Fibroblast of pulmonary artery (primary cell): ENCODE measurements around the gene ZDHHC11B.

Experiments used
- DNase-seq: peaks from one replicate; pipeline ENCODE4 v3.0.0-alpha.2; 2010; ENCODE audit warnings: low read depth
- H3K4me3 ChIP-seq: replicated peaks from 2 replicates; pipeline ENCODE4 v1.5.1; 2011; ENCODE audit warnings: low read depth, mild to moderate bottlenecking, control low read depth, low read length, moderate library complexity
- CTCF ChIP-seq: IDR thresholded peaks from 2 replicates; pipeline ENCODE4 v1.5.1; 2011; ENCODE audit warnings: mild to moderate bottlenecking, control low read depth, low read length, inconsistent platforms; ENCODE audit errors: missing control alignments

Gene ZDHHC11B

DNA sequence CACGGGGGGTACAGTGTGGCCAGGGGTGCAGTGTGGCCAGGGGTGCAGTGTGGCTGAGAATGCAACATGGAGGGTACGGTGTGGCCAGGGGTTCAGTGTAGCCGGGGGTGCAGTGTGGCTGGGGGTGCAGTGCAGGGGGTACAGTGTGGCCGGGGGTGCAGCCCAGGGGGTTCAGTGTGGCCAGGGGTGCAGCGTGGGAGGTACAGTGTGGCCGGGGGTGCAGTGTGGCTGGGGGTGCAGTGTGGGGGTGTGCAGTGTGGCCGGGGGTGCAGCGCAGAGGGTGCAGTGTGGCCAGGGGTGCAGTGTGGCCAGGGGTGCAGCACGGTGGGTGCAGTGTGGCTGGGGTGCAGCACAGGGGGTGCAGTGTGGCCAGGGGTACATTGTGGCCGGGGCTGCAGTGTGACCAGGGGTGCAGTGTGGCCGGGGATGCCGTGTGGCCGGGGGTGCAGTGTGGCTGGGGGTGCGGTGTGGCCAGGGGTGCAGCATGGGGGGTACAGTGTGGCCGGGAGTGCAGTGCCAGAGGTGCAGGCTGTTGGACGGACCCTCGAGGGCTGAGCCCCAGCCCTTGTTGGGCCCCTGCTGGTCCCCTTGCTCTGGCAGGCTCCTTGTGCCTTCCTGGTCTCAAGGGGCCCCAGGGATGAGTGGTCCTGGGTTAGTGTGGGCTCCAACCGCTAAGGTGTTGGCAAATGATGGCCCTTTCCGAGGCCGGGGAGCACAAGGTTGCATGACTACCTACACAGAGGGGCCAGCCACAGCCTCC, 109.2 kb downstream of the ZDHHC11B start:
- H3K4me3 ChIP-seq, result no peak overlapping the region
- no peak for DNase-seq
- no peak for TF ChIP-seq CTCF

DNA sequence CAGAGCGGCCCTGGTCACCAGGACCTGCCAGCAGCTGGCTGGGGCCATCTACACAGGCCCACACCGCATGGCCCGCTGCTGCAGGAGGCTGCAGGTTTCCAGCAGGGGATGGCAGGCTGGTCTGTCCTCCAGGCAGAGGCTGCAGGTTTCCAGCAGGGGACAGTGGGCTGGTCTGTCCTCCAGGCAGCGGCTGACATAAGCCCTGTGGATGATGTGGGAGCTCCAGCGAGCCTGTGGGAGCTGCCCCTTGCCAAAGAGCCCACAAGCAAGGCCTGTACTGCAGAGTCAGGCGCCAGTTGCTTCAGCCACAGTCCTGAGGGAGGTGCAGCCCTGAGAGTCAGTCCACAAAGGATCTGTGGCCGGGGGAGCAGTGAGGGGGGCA, 109.9 kb downstream of the ZDHHC11B start:
- TF ChIP-seq CTCF, result no peak
- no peak overlapping the region for H3K4me3 ChIP-seq
- DNase-seq, result no peak

- TF ChIP-seq CTCF, result no peak
- DNase-seq, result no peak
Observed at GRCh38 chr5:673831-674629, 110.5 kb downstream of the ZDHHC11B start.

GRCh38 chr5:673161-673830, 111.2 kb downstream of the ZDHHC11B start:
- H3K4me3 ChIP-seq, result peak overlapping the region; percentile 7
- DNase-seq, result no peak
- TF ChIP-seq CTCF, result no peak

More at GRCh38 chr5:673831-674629, 110.5 kb downstream of the ZDHHC11B start:
- no peak overlapping the region for H3K4me3 ChIP-seq

DNA sequence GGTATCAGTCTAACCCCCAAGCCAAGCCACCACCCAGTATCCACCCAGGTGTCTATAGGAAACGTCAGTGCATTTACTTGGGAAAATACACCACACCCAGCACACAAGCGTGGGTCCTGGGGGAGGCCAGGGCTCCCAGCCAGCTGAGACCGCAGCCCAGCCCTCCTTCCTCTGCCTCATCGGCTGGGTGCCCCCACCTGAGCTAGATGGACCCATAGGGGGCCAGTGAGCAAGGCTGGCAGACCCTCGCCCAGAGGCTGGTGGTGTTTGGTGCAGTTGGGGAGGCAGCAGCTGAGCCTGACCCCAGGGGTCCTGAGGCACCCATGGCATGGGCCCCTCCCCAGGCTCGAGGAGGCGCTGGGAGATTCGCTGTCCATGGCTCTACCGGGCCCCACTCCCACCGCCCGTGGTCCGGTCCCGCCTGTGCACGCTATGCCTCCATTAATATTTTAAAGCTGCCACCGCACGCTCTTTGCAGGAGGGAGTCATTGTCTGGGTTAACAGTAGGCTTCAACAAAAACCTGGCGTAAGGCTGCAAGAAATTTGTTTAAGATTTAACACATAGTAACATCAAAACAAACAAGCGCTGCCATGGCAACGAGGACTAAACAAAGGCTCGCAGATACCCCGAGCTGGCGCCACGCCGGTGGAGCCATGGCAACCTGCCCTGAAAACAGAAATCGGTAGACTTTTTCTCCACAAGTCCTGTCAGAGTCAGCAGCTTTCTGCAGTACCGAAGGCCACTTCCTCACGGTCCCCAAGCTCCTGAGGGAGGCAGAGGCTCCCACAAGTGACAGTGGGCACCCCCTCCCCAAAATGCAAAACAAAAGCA, 112.0 kb downstream of the ZDHHC11B start:
- H3K4me3 ChIP-seq, result peak overlapping the region; percentile 7
- TF ChIP-seq CTCF, result no peak
- DNase-seq, result peak; percentile 93
